ENCODE data around the gene DCTPP1. TPM values are rescaled to one million over a fixed set of nuclear protein-coding genes. Genes with fewer than 3 reads are reported as not detected.
A peak's percentile ranks its signal among the peaks of the same experiment; 100 is the strongest.

Gene DCTPP1
- total and polyA plus RNA-seq, 9 of the 15 experiments (the other 6 are each of a cell fraction or from before 2014, with no cell fraction given) = 45.0 to 132 (median 80.6) TPM

DNA sequence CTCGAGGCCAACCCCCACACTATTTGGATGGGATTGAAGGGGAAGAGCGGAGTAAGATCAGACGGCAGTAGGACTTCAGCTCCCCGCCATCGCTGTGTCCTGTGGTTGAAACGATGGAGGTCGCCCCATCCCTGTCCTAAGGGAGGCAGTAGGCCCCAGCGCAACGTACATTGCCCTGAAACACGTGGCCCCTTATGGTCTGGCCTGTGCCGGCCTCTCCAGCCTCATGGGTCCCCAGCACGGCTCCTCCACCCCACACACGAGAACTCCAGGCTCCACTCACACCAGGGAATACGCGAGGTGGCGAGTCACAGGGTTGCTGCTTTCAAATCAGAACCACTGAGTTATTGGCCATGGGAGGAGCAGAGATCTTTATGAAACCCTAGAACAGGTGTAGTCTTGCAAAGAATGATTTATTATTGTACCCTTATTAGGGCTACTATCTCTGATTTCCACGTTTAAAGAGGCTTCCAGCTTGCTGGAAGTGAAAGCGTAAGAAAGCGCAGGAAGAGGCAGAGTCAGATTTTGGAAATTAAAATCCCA lies 669 bp upstream of the DCTPP1 start (continued):
- TF ChIP-seq ZNF592 (IDR thresholded peaks at IDR 0.05) = peak; percentile 96
- no peak for TF ChIP-seq NCOA6 (IDR thresholded peaks at IDR 0.05)
- TF ChIP-seq CUX1 (CRISPR knock-in tag; IDR thresholded peaks at IDR 0.05) = no peak
- no peak for TF ChIP-seq POLR2AphosphoS5 (IDR thresholded peaks at IDR 0.05; ENCODE audit: control insufficient read depth, insufficient read depth, low read depth, low read length)
- TF ChIP-seq NFYB (IDR thresholded peaks at IDR 0.05; ENCODE audit: extremely low read depth, insufficient read length) = no peak
- 0 out of 2 replicates have a peak, but pooled peaks have one; percentile 33 for TF ChIP-seq ELF1 (tag; IDR thresholded peaks at IDR 0.05)
- TF ChIP-seq PREB (CRISPR knock-in tag; IDR thresholded peaks at IDR 0.05) = no peak
- no peak for TF ChIP-seq FOXJ3 (CRISPR knock-in tag; IDR thresholded peaks at IDR 0.05)
- TF ChIP-seq ZNF3 (CRISPR knock-in tag; IDR thresholded peaks at IDR 0.05) = no peak
- TF ChIP-seq YY1 (IDR thresholded peaks at IDR 0.05; ENCODE audit: borderline replicate concordance in 1 of 3, control insufficient read depth in 1 of 3, extremely low read depth in 1 of 3, insufficient read depth in 3 of 3, insufficient read length in 1 of 3, insufficient replicate concordance in 2 of 3, low read depth in 1 of 3, low read length in 2 of 3) = peak in 1 of 3 experiments; percentile 9
- TF ChIP-seq ZNF133 (CRISPR knock-in tag; IDR thresholded peaks at IDR 0.05) = no peak
- 0 out of 2 replicates have a peak, but pooled peaks have one; percentile 34 for TF ChIP-seq DPF2 (IDR thresholded peaks at IDR 0.05)
- no peak for TF ChIP-seq MCM3 (IDR thresholded peaks at IDR 0.05)
- no peak for TF ChIP-seq ZNF316 (IDR thresholded peaks at IDR 0.05)
- TF ChIP-seq NR4A1 (CRISPR knock-in tag; IDR thresholded peaks at IDR 0.05) = no peak
- TF ChIP-seq NR4A1 (tag; IDR thresholded peaks at IDR 0.05) = peak; percentile 74; the same call in 1 of the 2 replicates

All from K562 (cell line).